ENCODE results near the gene FZR1. TPM values are rescaled to one million over a fixed set of nuclear protein-coding genes. Genes with fewer than 3 reads are reported as not detected.
"Not testable (repeated sequence)": the region's sequence is repeated elsewhere in the genome, so short reads cannot be mapped to it uniquely, and the experiment has no call there.

Gene FZR1
- total and polyA plus RNA-seq, 5 experiments from 2014 or later, result 8.1 to 65.1 (median 11.8) TPM

DNA sequence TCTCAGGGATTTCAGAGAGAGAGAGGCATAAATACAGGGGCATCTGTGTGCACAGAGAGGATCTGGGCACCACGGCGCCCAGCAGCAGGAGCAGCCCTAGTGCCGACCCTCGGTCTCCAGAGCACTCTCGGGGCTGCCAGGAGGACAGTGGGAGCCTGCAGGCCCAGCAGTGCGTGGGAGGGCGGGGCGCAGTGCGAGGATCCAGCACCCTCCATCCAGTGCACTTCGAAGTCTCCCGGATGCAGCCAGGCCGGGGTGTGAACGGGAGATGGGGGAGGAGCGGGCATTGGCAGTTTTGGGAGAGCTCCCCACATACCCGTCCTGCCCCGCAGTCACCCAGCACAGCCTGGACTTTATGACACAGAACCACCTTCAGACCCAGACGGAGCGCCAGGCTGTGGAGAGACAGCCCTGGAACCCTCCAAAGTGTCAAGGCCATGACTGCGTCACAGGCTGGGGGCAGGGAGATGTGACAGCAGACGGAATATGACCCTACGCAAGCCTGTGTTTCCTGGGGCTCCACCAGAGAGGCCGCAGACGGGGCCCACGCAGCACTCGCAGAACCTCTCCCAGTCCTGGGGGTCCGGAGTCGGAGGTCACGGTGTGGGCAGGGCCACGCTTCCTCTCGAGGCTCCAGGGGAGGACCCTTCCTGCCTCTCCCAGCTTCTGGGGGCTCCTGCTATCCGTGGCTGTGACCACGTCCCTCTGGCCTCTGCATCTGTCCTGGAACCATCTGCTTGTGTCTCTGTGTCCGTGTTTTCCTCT lies 18.1 kb downstream of the FZR1 start:
- H3K9me3 Mint-ChIP-seq, result no peaks in the 10 kb centered on the region
- H3K27me3 Mint-ChIP-seq, result no peaks in the 10 kb centered on the region
- H3K4me1 Mint-ChIP-seq, result peaks cover 6 to 13% (median 9%) of the 10 kb centered on the region in 4 donors
- H3K4me3 Mint-ChIP-seq, result no peak overlapping the region
- no peak overlapping the region for H3K27ac Mint-ChIP-seq
- ATAC-seq, result no peak
- peaks cover 0 to 40% (median 2%) of the 10 kb centered on the region in 3 donors for H3K36me3 Mint-ChIP-seq
- POLR2A ChIA-PET, result interaction anchor here (0.6 kb wide), 1 partner anchor 28 kb away, joined by 4 read pairs; no protein-coding TSS in a partner anchor
- DNase-seq, result no peak

DNA sequence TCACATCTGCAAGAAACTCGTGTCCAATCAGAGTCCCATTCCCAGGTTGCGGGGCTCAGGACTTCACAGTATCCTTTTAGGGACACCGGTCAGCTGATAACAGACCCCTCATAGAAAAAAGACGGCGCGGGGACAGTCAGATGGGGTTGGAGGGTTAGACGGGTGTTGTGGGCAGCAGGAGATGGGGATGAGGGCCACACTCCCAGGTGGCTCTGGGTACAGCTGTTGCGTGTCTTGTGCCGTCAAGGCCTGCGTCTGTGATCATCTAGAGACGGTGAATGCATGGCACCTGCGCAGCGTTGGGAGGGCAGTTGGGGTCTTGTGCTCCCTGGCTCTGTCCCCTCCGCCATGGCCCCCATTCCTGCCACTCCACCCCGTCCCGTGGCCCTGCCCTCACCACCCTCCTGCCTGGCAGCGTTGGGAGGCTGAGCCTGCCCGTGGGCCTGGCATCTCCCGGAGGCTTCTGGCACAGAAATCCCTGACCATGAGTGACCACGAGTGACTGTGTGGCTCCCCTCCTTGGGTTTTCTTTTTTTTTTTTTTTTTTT lies 18.9 kb downstream of the FZR1 start:
- Mint-ChIP-seq H3K27ac (peak overlapping the region in 1 of 10 donors; percentile 83), H3K4me3 (no peak overlapping the region), H3K36me3 (peaks cover 0 to 37% (median 2%) of the 10 kb centered on the region in 3 donors), H3K9me3 (no peaks in the 10 kb centered on the region), H3K27me3 (no peaks in the 10 kb centered on the region), H3K4me1 (peaks cover 2 to 10% (median 7%) of the 10 kb centered on the region in 4 donors)
- POLR2A ChIA-PET, result interaction anchor here (0.6 kb wide), 1 partner anchor 28 kb away, joined by 4 read pairs; no protein-coding TSS in a partner anchor
- DNase-seq, result no peak
- no peak for ATAC-seq

DNA sequence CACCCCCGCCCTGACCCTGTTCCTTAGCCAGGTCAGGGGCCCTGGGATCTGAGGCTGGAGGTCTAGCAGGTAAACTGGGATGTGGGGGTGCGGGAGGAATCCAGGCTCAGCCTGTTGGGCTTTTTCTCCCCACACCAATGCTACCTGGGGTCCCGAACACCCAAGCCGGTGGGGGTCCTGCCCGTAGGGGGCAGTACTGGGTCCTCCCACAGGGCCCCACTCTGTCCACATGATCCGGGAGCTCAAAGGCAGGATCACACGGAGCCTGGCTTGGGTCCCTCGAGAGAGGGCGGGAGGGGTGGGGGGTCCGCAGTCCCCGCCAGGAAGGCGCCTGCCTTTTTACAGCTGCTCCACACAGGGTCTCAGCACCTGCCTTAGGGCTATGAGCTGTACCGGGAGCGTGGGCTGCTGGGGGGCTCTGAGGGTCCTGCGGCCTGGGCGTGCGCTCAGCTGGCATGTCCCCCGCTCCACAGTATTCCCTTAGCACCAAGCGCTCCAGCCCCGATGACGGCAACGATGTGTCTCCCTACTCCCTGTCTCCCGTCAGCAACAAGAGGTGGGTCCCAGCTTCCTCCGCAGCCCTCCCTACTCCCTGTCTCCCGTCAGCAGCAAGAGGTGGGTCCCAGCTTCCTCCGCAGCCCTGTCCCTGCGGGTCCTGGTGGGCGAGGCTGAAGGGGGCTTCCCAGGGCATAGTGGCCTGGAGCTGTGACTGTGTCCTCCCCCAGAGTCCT lies 20.6 kb downstream of the FZR1 start:
- Mint-ChIP-seq H3K27me3 (no peaks in the 10 kb centered on the region), H3K9me3 (no peaks in the 10 kb centered on the region), H3K36me3 (peaks cover 0 to 30% (median 2%) of the 10 kb centered on the region in 3 donors), H3K27ac (peak overlapping the region in 1 of 10 donors; percentile 5), H3K4me3 (no peak overlapping the region), H3K4me1 (peaks cover 0 to 4% (median 0%) of the 10 kb centered on the region in 4 donors)
- POLR2A ChIA-PET, result interaction anchor here (1.0 to 1.6 kb wide), 2 partner anchors 11 to 14 kb away, joined by 3 to 4 read pairs; no protein-coding TSS in a partner anchor
- ATAC-seq, result no peak
- DNase-seq, result peak in 1 of 10 donors; percentile 62

GRCh38 chr19:3527238-3527910 lies 21.3 kb downstream of the FZR1 start:
- Mint-ChIP-seq H3K9me3 (no peaks in the 10 kb centered on the region), H3K27me3 (no peaks in the 10 kb centered on the region), H3K4me3 (no peak overlapping the region), H3K36me3 (peaks cover 0 to 27% (median 2%) of the 10 kb centered on the region in 3 donors), H3K27ac (peak overlapping the region in 1 of 10 donors; percentile 46), H3K4me1 (peaks cover 0 to 2% (median 0%) of the 10 kb centered on the region in 4 donors)
- POLR2A ChIA-PET, result interaction anchor here (0.6 to 1.6 kb wide), 3 partner anchors 10 to 342 kb away, joined by 3 to 4 read pairs (median 3); no protein-coding TSS in a partner anchor
- DNase-seq (no peak), ATAC-seq (no peak)

DNA sequence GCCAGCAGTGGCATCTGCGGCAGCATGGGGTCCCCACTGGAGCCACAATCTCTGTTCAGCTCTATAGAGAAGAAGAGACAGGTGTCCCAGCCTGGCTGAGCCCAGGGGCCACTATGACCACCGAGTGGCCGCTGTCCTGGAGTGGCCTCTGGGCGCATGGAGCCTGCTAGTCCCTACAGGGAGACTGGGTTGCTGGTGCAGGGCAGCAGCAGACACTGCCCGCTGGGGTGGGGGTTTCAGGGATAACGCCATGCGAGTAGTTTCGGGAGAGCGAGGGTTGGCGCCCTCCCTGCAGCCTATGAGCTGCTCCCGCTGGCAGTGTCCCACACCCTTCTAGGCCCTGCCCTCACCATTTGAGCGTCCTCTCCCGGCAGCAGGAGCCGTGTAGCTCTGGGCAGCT lies 22.0 kb downstream of the FZR1 start:
- H3K27me3 Mint-ChIP-seq, result no peaks in the 10 kb centered on the region
- H3K36me3 Mint-ChIP-seq, result peaks cover 0 to 31% (median 2%) of the 10 kb centered on the region in 3 donors
- POLR2A ChIA-PET, result interaction anchor here (0.6 to 1.6 kb wide), 2 partner anchors 12 to 343 kb away, joined by 3 read pairs; no protein-coding TSS in a partner anchor
- H3K27ac Mint-ChIP-seq, result no peak overlapping the region
- no peak overlapping the region for H3K4me3 Mint-ChIP-seq
- DNase-seq (no peak), ATAC-seq (no peak)
- H3K4me1 Mint-ChIP-seq, result peaks cover 0 to 2% (median 0%) of the 10 kb centered on the region in 4 donors
- no peaks in the 10 kb centered on the region for H3K9me3 Mint-ChIP-seq

GRCh38 chr19:3528539-3529211 lies 22.6 kb downstream of the FZR1 start:
- ATAC-seq, result no peak
- H3K27ac Mint-ChIP-seq, result no peak overlapping the region
- POLR2A ChIA-PET, result interaction anchor here (1.6 kb wide), 1 partner anchor 12 kb away, joined by 3 read pairs; no protein-coding TSS in a partner anchor
- DNase-seq, result no peak
- no peak overlapping the region for H3K4me3 Mint-ChIP-seq
- H3K36me3 Mint-ChIP-seq, result peaks cover 0 to 32% (median 5%) of the 10 kb centered on the region in 3 donors
- H3K27me3 Mint-ChIP-seq, result no peaks in the 10 kb centered on the region
- H3K9me3 Mint-ChIP-seq, result no peaks in the 10 kb centered on the region
- H3K4me1 Mint-ChIP-seq, result peaks cover 0 to 2% (median 0%) of the 10 kb centered on the region in 4 donors

DNA sequence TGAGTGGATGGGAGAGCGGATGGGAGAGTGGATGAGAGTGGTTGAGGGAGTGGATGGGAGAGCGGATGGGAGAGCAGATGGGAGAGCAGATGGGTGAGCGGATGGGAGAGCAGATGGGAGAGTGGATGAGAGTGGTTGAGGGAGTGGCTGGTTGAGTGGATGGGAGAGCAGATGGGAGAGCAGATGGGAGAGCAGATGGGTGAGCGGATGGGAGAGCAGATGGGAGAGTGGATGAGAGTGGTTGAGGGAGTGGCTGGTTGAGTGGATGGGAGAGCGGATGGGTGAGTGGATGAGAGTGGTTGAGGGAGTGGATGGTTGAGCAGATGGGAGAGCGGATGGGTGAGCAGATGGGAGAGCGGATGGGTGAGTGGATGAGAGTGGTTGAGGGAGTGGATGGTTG lies 23.2 kb downstream of the FZR1 start:
- H3K36me3 Mint-ChIP-seq, result peaks cover 0 to 30% (median 5%) of the 10 kb centered on the region in 3 donors
- H3K9me3 Mint-ChIP-seq, ATAC-seq, H3K4me3 Mint-ChIP-seq, H3K4me1 Mint-ChIP-seq, DNase-seq, POLR2A ChIA-PET, H3K27me3 Mint-ChIP-seq, H3K27ac Mint-ChIP-seq: not testable (repeated sequence)

DNA sequence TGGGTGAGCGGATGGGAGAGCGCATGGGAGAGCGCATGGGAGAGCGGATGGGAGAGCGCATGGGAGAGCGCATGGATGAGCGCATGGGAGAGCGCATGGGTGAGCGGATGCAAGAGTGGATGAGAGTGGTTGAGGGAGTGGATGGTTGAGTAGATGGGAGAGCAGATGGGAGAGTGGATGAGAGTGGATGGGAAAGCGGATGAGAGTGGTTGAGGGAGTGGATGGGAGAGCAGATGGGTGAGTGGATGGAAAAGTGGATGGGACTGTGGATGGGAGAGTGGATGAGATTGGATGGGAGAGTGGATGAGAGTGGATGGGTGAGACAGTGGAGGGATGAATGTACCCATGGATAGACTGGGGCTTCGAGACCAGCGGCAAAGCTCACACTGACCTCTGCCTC lies 24.3 kb downstream of the FZR1 start:
- DNase-seq (no peak), ATAC-seq (no peak)
- Mint-ChIP-seq H3K27me3 (no peaks in the 10 kb centered on the region), H3K4me1 (no peaks in the 10 kb centered on the region), H3K27ac (no peak overlapping the region), H3K9me3 (no peaks in the 10 kb centered on the region), H3K4me3 (no peak overlapping the region), H3K36me3 (peaks cover 0 to 35% (median 5%) of the 10 kb centered on the region in 3 donors)
- POLR2A ChIA-PET, result no interaction called here

DNA sequence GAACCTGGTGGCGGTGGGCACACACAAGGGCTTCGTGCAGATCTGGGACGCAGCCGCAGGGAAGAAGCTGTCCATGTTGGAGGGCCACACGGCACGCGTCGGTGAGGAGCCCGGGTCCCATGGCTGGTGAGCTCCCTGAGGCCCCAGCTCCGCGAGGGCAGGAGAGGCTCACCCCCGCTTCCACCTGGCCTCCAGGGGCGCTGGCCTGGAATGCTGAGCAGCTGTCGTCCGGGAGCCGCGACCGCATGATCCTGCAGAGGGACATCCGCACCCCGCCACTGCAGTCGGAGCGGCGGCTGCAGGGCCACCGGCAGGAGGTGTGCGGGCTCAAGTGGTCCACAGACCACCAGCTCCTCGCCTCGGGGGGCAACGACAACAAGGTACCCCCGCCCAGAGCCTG lies 25.6 kb downstream of the FZR1 start:
- Mint-ChIP-seq H3K27ac (no peak overlapping the region), H3K36me3 (peaks cover 0 to 41% (median 5%) of the 10 kb centered on the region in 3 donors), H3K27me3 (no peaks in the 10 kb centered on the region), H3K4me3 (no peak overlapping the region), H3K9me3 (no peaks in the 10 kb centered on the region), H3K4me1 (no peaks in the 10 kb centered on the region)
- no peak for DNase-seq
- ATAC-seq, result no peak
- POLR2A ChIA-PET, result no interaction called here

- POLR2A ChIA-PET, result no interaction called here
- no peak overlapping the region for H3K4me3 Mint-ChIP-seq
- no peaks in the 10 kb centered on the region for H3K9me3 Mint-ChIP-seq
- ATAC-seq (no peak), DNase-seq (no peak)
- H3K27me3 Mint-ChIP-seq, result no peaks in the 10 kb centered on the region
- peaks cover 0 to 36% (median 3%) of the 10 kb centered on the region in 3 donors for H3K36me3 Mint-ChIP-seq
- H3K4me1 Mint-ChIP-seq, result peaks cover 0 to under 1% (median 0%) of the 10 kb centered on the region in 4 donors
- no peak overlapping the region for H3K27ac Mint-ChIP-seq
Measured at GRCh38 chr19:3532154-3532786, 26.2 kb downstream of the FZR1 start.

DNA sequence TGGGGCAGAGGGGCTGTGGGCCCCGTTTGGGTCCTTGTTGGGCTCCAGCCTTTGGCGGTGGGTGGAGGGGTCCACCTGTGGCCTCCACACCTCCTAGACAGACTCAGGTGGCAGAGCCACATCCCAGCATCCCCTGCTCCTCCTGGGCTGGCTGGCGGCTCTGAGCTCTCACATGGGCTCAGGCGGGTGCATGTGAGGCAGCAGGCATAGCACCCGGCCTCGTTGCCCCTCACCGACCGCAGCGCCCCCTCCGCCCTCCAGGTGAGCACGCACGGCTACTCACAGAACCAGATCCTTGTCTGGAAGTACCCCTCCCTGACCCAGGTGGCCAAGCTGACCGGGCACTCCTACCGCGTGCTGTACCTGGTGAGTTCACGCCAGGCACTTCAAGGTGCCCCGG lies 26.9 kb downstream of the FZR1 start:
- POLR2A ChIA-PET, result no interaction called here
- Mint-ChIP-seq H3K4me1 (peaks cover 0 to 2% (median 0%) of the 10 kb centered on the region in 4 donors), H3K4me3 (no peak overlapping the region), H3K27ac (peak overlapping the region in 1 of 10 donors; percentile 62), H3K27me3 (no peaks in the 10 kb centered on the region), H3K36me3 (peaks cover 0 to 38% (median 3%) of the 10 kb centered on the region in 3 donors), H3K9me3 (no peaks in the 10 kb centered on the region)
- no peak for DNase-seq
- peak in 1 of 2 donors; percentile 14 for ATAC-seq

All from naive thymus-derived CD8-positive, alpha-beta T cell (primary cell).